Stimulated activated CD4-positive, alpha-beta T cell treated with anti-CD3 and anti-CD28 coated beads, TNF-alpha, amount 100 ng/mL, for 4 hours (primary cell): ENCODE measurements around the gene AFF2.

Experiments
- DNase-seq, 3 experiments: peaks; one replicate each; pipeline ENCODE4 v3.0.0-alpha.2; 2020; ENCODE audit warnings: low read depth in 3 of 3

AFF2 gene

DNA sequence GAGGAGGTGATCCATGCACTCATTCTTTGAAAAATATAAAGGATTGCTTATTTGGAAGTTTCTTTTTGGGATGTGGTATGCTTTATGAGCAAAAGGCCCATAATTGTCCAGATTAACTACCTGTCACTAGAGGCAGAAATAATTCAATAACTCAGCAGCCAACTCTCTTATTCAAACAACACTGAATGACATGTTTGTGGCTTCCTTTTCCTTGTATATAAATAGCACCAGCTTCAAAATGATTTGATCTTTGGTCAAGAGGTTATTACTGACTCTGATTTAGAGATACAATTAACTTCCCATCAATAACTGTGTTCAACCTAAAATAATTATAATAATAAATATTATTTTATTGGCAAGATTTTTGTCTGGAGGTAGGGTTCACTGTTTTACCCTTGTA is 232.3 kb downstream of the AFF2 start:
- no peak for DNase-seq

DNA sequence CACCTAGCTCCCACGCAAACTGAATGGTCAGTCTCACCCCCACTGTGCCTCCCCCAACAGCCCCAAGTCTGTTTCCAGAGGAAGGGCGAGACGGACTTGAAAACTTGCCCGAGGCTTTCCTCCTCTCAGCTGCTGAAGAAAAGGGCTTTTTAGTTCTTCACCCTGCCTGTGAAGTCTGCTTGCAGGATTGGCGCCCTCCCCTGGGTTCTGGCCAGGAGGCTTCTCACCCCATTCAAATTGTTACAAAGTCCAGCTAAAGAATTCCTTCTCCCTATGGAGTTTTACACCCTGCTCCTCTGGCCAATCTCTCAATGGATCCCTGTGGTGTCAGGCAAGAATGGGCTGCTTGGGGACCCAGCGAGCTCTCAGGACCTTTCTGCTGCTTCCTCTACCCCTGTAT is 241.0 kb downstream of the AFF2 start:
- no peak for DNase-seq

DNA sequence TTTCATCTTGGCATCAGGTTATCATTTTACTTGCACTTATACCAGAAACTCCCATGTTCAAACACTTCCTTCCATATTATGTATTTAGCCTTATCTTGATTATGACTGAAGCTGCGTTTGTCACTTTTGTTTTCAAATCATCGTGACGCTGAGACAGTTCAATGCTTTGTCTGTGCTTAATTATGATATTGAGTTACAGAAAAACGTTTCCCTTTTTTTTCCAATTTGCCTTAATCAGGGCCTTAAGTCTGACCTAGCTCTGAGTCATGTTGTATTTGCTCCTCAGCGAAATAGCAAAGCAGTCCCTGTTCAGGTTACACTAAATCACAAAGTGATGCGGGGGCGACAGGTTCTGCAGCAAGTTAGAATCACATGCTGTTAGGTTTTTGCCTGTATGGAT is 254.7 kb downstream of the AFF2 start:
- no peak for DNase-seq

DNA sequence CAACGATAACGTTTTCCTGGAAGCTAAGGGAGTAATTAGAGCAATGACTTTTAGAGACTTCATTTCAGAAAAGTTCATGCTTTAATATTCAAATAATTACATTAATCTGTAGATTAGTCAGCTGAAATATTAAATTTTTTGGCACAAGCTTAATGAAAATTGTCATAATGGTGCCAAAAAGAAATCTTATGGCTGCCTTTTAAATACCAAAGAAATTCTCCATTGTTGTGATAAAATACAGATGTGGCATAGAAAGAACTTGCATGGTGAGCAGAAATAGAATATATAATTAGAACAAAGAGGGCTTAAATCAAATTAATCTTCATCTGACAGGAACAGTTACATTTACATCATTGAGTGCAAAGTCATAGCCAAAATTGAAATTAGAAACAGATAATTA is 263.5 kb downstream of the AFF2 start:
- no peak for DNase-seq

DNA sequence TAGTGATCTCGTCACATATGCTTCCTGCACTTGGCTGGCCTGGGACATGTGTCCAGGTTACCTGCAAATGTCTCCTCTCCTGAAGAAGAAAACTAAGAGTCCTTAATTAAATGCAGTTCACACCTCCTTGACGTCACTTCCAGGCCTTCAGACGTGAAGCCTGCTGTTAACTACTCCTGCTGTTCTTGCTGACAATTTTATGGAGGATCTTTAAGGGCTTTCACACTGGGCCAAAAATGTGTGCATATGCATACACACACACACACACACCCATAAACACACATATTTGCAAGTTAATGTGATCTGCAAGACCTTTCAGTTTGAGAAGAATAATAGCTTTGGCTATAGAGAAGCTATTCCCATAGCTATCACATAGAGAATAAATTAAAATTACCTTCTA is 267.9 kb downstream of the AFF2 start:
- DNase-seq = no peak

DNA sequence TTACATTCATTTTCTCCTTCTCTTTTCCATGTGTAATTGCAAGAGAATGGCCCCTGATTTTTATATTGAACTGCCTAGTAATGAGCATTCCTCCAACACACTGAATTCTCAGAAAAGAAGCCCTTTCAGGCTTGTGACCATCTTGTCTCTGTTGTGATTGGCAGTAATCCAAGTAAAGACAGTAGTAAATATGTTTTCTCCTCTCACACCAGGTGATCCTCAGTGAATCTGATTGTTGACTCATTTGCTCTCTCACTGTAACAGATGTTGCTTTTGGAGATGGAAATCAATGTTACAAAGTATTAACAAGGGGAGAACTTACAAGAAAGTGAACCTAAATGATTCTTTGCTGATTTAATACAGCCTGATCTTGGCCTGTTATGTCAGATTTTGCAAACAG is 271.0 kb downstream of the AFF2 start:
- no peak for DNase-seq

DNA sequence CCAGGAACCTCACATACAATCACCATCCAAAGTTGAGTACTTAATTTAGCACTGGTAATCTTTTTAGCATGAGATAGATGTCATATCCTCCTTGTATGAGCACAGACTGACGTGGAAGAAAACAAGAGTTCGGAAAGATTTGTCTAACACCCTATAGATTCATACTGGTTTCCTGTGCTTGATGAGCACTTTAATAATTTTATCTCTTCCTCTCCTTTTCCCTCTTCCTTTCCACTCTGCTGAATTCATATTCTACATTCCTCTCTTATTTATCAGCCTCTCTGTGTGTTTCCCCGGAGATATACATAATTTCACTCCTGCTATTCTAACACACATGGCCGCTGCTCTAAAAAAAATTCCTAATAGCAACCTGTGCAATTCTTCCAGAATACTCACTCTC is 273.9 kb downstream of the AFF2 start:
- DNase-seq = no peak

DNA sequence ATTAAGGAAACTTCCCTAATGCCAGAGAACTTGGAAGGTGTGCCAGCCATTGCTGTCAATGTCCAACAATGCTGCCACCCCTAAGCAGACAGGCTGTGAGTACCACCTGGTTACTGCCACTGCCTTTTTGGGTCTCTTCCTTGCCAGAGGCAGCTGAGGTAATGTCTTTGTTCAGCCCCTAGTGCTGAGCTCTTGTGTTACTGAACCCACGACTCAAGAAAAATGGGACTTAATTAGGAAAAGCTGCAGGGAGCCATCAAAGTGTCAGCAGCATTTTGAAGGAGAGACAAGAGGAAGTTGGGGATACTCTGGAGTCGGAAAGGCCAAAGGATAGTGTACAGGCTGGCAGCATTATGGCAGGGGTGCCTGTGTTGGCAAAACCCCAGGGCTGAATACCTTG is 283.7 kb downstream of the AFF2 start:
- no peak for DNase-seq

DNA sequence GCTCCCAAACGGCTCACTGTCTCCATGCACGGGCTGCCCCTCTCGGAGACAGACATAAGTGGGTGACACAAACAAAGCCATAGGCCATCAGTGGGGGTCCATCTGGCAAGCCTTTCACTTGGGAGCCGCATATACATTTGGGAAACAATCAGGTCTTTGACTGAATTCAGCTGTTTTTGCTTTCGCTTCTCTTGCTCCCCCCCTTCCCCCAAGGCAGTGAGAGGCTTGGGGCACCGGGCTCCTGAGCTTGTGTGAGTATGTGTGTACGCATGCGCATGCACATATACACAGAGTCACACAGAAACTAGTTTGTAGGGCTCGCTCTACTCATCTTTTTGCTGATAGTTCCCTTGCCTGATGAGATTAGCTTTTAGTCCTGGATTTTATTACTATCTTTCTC is 284.4 kb downstream of the AFF2 start:
- no peak for DNase-seq

DNA sequence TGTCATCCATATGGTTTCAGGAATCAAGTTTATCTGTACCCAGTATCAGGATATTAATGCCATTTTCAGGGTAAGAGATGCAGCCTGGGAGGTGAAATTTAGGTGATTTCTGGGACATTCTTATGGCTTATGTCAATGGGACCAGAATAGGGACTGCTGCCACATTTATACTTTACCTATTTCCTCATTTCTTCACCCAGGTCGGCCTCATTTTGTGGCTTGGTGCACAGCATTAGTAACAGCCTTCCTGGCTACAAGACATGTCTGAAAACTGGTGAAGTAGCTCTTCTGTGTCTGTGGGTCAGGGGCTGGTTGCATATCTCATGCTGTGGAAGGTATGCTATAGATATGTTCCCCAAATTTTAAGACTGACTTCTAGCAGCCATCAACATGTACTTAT is 284.8 kb downstream of the AFF2 start:
- DNase-seq = no peak

DNA sequence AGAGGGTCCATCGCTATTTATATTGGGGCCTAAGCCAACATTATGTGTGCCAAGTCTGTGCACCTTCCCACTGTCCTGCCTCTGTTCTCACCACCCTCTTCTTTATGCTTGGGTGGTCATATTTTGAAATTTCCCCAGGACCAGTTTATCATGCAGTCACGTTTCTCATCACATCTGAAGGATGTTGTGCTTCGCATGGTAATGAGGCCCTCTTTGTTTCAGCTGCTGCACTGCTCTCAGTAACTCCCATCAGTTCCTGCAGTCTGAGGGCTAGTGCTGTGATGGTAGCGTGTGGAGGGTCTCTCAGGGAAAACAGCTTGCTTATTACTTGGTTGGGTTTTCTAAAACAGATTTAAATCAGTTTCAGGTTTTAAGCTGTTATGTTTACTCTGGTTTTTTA is 288.0 kb downstream of the AFF2 start:
- DNase-seq = no peak

DNA sequence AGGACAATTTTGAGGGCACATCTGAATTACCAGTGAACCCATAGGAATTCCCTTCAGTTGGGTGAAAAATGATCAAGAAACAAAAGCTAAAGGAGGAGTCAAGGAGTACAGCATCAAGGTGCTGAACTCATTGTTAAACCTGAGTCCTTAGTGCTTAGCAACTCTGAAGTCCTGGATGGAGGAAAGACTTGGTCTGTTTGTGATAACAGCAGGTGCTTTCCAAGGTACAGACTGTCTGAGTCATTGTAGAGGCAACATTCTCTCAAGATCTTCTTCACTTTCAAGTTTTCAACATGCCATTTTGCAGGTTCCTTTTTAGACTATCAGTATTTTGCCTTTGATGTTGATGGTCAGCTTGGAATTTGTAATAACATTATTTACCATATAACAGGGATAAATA is 293.9 kb downstream of the AFF2 start:
- DNase-seq = no peak

DNA sequence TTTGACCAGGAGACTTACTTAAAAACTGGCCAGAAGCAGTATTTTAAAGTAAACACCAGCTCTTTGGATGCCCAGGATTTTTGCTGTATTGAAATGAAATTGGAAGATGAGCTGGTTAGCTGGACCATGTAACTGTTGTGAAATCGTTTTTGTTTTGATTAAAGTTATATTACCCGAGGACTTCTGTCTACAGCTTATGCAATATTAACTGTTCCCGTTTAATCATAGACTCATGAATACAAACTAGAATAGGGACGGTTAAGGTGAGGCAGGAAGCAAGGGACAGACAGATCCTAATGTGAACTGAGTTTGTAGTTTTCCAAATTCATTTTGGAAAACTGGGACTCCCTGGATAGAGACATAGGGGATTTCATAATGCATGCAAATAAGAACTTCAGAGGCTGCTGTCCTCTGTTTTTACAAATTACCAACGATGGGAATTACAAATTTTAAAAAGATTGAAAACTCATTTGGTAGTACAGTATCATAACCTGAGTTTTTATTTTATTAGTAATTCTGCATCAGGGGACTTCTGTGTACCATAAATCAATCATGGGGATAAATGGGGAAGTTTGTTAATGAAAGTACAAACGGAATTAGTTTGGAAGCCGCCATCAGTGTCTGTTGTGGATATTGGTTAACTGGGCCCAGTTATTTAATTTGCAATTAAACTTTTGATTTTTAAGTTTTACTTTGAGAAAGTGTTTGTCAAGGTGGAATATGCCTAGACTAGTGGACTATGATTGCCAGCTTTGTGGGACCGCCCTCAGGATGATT is 304.4 kb downstream of the AFF2 start:
- DNase-seq = no peak

DNA sequence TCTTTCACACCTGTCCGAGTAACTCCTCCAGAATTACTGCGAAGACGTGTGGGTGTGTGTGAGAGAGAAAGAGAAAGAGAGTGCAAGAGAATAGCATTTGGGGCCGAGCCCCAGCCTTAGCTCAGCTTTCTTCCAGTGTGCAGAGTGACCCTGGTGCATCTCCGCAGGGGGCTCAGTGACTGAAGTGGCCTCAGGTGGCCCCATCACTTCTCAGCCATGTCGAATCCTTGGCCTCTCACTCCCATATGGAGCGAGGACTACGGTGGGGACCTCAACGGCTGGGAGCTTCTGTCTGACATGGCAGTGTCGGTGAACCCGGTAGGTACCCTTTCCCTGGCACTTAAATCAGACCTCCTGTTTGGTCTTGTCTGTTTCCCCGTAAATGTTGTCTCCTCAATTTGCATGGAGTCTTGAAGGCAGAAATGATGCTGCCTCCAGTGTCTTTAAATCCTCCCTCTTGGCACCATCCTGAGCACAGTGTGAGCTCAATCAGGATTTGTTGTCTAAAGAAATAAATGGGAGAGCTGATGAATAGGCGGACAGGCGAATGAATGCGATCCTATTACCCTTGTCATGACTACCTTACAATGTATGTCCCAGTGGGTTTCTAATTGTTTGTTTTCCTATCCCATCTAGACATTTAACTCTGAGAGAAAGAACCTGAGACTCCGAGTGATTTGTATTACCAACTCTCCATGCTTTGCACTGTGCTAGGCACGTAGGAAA is 305.9 kb downstream of the AFF2 start:
- no peak for DNase-seq

DNA sequence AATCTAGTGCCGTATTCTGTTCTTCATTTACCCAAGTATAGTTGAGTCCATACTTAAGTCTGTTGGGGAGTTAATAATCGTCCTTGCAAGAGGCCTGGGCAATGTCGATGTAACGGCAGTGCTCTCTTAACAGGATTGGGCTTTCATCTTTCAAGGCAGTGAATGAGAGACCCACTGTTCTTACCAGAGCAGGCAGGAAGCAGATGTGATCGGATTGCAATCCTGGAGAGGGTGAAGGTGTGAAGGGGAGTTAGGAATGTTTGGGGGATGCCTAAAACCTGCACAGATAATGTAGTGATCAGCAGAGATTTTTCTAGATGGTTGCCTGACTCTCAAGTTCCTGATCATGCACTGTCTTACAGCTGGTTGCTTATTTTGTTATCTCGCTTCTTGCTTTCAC is 308.4 kb downstream of the AFF2 start:
- DNase-seq = no peak

DNA sequence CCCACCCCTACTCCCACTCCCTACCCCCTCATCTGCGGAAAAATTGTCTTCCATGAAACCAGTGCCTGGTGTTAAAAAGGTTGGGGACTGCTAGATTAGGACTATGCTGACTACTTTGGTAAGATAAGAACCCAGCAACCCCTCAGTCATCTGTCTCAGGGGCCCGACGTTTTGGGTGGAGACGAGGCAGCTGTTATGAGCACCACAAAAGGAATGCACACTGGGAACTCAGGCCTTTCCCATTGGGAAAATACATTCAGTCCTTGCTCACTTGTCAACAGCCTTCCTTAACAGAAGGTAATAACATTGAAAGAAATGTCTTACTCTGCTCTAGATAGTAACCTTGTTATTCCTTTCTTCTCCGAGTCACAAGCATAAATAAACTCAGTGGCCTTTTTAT is 310.8 kb downstream of the AFF2 start:
- no peak for DNase-seq

DNA sequence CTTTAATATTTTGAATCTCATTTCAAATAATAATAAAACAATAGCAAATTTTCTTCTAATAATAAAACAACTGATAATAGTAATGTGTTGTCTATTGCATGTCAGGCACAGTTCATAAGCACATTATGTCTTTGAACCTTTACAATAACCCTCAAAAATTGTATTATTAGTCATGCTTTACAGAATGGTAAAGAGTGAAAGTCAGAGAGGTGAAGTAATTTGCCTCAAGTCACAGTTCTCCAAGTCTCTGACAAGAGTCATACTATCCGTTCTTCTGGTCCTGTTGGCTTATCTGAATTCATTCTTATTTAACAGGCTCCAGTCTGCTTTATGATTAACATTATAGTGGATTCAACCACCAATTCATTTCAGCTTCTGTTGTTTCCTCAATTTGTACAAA is 313.0 kb downstream of the AFF2 start:
- no peak for DNase-seq

DNA sequence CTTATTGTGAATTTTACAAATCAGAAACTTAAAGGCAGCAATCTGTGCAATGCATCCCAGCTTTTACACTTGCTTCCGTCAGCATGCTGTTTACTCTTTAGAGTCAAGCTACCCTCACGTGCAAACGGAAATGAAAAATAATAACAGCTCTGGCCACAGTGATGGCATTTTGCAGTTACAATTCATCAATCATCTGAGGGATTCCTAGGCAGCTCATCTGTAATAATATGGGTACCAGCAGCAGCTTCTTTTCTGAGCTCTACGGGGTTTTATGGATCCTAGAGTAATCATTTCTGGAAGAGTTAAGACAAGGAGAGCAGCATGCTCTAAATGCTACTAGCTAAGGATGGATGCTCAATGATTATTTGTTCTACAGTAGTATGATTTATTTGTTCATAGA is 313.6 kb downstream of the AFF2 start:
- no peak for DNase-seq

DNA sequence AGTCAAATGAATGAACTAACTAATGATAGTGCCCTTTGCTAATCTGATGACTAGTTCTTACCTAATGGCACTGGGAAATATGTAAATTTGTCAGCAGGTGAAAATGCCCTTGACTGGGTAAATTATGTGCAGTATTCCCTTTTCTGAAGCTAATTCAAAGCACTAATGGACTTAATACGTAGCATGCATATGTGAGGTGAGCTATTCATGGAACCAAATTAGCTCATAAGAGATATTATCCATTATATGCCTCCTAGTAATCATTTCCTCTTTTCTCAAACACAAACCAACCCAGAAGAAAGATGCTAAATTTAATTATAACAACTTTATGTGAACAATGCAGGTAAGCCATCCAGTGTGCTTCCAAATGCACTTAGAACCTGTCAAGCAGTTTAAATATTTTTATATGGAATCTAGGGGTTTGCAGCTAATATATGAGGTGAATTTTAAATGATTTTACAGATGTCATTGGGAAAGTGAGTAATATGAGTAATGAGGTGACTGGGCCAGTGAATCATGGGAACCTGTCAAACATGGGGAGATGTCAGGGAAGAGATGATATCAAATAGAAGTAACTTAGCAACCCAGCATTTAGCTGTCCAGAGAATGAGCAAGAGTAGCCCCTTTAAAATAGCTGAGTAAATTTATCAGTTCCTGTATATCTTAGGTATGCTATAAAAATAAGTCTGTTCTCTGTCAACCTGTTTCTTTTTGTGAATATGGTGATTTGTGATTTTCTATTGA is 315.0 kb downstream of the AFF2 start:
- no peak for DNase-seq

DNA sequence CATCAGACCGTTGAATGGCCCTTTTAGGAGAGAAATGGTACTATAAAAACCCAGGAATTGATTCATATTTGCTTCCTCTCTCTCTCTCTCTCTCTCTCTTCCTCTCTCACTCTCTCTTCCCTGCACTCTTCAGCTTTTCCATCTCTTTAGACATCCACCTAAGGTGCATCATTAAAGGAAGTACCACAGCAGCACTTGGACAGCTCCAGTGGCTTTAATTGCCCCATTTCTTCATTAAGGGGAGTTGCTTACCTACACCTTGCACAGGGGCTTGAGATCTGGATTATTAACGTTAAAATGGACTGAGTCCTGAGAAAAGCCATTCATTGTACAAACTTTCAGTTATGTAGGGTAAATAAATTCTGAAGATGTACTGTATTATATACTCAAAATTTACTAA is 323.6 kb downstream of the AFF2 start:
- no peak for DNase-seq

DNA sequence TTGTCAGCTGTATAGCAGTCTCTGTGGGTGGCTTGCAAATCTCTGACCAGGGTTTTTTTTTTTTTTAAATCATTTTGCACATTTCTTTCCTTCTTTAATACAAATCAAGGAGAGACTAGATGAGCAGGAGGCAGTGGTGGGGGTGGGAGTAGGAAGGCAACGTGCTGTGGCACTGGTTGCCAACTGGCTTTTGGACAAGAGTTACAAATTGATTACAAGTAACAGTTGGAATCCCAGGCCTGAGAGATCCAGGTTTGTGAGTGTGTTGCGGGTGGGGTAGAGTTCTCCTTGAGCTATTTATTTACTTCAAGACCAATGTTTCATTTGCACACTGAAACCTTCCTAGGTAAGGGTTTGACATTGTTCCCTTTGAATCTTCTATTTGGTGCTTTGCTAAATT is 325.3 kb downstream of the AFF2 start:
- no peak for DNase-seq

DNA sequence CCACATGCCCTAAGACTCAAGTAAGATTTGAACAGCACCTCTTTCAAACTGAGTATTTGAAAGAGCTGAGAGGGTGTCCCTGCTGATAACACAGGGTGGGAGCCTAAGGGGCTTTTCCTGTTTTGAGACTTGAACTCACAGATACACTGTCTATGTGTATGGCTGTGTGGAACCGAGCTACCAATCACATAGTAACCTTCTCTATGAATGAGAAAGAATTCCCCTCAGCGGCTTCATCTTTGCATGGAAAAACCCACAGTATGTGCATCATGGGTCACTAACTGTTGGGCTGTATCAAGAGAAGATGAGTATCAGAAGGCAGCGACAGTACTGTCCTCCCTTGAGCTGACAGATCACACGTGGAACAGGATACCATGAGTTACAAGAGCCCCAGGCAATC is 336.3 kb downstream of the AFF2 start:
- DNase-seq = no peak

DNA sequence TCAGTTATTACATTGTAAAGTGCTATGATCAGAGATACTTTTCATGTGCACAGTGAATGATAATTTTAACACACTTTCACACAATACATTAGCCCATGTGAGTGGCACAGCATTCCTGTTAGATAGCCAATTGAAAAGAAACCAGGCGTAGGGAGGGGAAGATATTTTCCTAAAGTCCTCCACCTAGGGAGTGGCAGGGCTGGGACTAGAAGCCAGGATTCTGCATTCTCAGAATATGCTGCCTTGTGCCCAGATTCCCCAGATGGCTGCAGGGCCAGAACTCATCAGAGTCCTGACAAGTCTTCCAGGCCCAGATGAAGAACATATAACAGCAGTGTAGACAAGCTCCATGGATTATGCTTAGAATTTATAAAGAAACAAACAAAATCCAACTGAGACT is 350.2 kb downstream of the AFF2 start:
- DNase-seq = no peak
